Middle frontal gyrus (tissue), 1 donor: ENCODE results near the gene LRIG1.

Experiments used
- DNase-seq: peaks from one replicate; pipeline ENCODE4 v3.0.0-alpha.2; 2015; ENCODE audit warnings: low spot score; ENCODE audit errors: extremely low spot score

Gene LRIG1

GRCh38 chr3:66506154-66506553 is 5.3 kb upstream of the LRIG1 start:
- DNase-seq, result no peak

DNA sequence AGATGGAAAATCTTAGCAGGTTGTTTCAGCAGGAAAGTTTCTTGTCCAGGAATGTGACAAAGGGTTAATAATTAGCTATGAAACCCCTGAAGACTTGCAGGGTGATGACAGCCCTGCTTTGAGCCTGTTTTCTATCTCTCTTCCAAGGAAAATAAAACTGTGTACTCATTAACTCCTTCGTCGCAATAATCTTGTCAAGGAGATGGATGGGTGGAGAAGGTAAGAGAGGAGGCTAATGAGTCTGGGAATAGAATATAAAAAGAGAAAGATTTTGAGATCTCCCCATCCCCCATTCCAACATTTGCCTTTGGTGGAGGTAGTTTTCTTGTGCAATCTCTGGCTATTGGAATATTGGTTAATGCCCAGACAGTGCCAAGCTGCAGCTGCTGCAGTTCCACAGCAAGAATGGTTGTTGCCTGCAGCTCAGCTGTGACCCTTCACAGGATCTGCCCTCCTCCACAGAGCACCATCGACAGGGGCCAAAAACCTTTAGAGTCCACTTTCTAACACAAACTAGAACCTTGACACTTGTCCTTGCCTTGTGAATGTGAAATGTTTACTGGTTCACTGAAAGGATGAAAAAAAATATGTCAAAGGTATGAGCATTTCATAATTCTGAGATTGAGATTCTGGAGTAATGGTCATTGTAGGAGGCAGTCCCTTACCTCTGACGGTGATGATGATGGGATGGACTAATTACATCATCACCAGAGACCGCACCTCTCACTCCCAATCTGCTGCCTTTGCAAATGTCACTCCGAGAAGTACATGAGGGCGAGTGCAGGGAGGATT is 4.2 kb upstream of the LRIG1 start:
- no peak for DNase-seq

DNA sequence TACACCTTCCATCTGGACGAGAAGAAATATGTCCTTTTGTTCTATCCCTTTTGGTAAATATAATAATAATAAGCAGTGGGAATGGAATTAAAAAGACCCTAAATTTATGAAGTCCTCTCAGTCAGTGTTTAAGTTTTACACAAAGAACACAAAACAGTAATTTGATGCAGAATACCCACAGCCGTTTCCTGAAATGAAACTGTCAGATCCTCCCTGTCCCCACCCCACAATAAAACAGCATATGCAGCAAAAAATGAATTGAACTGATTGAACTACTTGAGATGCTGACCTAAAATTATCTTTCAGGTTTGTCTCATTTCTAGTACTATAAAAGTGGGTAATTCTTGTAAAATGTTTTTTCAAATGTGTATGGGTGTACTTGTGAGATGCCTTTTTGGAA is 2.2 kb upstream of the LRIG1 start:
- no peak for DNase-seq

DNA sequence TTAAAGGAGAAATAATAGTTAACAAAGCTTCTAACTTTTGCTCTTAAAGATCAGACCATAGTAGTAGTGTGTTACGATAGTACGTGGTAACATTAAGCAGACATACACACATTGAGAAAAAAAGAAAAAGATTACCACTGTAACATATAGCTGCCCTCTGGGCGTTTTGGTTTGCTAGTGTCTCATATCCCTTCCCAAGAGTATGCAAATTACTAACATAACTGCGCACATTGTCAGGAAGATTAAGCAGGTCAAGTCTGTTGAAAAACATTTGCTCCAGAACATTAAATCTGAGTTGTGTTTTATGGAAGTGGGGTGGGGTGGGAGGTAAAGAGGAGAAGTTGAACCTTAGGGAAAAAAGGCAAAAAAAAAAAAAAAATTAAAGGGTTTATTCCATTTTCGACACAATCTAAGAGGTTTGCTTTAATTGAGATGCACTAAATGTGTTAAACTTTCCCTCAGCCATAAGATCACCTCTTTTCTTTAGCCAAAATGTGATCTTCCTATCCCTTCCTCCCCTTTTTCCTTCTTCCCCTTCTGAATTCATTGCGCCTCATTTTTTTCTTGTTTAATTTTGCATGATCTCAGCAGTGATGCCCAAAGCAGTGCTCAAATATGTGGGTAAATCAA is 1.5 kb upstream of the LRIG1 start:
- DNase-seq, result no peak

DNA sequence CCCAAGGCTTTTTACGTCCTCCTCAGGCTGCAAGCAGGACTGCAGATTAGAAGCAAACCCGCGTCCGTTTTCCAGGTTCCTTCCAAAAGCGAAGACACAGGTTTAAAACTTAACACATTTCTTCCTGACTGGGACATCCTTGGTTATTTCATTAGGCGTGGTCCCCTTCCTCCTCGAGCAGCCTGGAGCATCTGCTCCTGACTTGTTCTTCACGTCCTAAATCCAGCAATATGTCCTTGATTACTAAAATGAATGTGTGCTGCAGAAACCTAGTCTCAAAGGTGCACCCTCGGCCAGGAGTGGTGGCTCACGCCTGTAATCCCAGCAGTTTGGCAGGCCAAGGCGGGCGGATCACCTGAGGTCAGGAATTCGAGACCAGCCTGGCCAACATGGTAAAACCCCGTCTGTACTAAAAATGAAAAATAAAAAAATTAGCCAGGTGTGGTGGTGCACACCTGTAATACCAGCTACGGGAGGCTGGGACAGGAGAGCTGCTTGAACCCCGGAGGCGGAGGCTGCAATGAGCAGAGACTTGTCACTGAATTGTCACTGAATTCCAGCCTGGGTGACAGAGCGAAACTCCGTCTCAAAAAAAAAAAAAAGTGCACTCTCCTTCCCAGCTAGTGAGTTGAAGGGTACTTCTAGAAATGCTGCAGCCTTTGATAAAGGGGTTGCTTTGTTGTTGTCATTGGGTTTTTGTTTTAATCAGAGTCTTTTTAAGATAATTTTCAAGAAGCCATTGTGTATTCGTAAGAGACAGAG is 842 bp upstream of the LRIG1 start:
- no peak for DNase-seq

- DNase-seq, result no peak
Observed at GRCh38 chr3:66499881-66500575, 794 bp downstream of the LRIG1 start.

DNA sequence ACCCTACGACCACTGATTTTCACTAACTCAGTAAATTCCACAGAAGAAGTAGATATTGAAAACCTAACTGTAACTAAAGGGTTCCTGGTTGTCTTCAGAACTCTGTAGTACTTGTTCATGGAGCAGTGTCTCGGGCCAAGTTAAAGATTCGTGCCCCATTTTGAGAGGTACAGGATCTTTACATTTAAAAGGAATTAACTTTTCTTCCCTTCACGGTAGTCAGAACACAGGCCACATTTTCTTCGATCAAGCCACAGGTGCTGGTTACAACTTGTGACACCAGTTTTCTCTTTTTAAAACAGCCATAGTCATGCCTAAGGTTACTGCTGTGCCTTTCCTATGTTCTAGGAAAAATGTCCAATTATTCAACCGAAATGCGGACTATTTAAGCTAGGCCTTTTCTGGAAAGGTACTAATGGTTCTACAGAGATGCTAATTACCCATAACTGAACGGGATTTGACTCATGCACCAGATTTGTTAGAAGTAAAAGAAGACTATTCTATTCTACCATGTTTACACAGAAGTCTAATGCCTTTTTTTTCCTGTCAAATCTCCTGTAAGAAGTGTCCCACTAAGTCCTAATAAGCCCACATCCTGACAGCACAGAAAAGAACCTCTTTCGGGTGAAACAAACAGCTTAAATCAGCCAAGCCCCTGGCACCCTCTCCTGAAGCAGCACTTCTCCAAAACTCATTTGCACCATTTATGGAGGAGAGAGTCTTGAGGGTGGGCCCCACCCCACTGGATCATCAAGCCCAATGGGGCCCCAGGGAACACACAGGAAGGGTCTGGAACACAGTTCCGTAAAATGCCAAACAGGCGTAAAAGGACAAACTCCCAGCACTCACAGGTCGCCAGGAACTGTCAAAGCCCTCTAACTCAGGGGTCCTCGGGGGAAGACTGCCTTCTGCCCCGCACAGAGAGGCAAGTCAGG is 1.9 kb downstream of the LRIG1 start:
- DNase-seq, result no peak

DNA sequence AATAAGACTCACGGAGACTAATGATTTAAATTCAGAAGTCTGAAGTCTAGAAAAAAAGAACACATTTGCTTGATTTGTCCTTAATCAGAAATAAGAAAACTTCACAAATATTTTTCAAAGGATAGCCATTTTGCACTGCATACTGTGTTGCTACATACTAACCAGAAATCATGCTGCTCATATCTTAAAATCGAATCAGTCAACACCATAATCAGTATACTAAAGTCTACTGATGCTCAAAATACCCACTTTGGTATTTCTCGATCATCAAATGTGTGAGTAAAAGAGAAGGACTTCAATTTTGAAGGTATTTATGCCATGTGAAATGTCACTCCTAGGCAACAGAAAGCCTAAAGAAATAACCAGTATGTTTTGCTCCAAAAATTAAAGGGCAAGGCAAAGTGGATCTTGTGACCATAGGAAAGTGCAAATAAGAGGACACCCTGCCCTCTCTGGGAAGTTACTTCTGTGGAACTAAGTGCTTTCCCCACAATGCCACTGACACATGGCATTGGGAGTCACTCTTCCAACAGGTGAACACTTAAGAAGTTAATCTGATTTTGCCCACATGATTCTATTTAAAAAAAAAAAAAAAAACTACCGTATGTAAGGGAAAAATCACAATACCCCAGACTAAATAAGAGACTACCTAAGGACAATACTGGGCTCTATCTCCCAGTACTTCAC is 2.7 kb downstream of the LRIG1 start:
- DNase-seq, result no peak

- DNase-seq, result no peak
Observed at GRCh38 chr3:66497288-66497984, 3.4 kb downstream of the LRIG1 start.

DNA sequence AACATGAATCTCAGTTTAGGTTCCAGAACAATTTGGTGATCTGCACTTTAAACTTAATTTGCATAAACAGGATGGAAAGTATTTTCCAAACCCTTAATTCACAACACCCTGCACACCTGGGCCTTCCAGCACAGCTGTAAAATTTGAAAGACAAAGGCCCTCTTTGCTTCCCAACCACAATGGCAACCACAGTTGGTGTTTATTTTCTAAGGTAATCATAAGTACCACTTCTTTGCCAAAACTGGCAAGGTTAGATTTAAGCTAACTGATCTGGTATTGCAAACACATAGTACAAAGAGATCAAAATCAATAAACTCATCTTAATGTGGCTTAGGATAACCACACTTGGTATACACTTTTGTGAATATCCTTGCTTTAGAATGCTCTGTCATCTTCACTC is 4.1 kb downstream of the LRIG1 start:
- no peak for DNase-seq

GRCh38 chr3:66496301-66496700 is 4.5 kb downstream of the LRIG1 start:
- no peak for DNase-seq

GRCh38 chr3:66495668-66496045 is 5.2 kb downstream of the LRIG1 start:
- DNase-seq, result no peak

DNA sequence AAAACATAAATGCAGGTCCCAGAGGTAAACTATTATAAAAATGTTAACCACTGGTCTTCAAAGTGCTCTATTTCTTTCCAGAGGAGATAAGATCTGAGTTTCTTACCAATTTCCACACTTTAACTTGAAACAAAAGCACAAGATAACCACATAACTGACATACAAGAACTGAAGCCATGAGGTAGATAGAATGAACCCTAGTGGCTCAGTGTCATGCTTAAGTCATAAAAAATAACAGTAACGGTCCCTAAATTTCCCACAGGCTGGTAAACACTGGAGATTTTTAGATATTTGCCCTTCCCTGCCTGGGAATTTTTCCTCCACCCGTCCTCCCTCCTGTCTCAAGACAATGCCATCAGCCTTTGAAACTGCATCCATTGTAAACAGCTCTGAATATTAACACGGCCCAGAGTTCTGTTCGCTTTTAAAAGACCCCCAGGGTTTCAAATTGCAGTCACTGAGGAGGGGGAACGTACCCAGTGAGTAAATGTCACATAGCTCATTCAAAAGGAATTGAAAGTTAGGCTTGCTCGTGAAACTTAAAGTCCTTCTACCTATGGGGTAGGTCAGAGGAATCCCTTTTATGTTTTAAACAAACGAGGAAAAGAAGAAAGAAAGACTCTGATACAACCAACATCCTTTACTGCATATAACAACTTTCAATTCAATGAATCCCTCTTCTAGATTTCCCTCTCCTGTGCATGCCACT is 5.7 kb downstream of the LRIG1 start:
- no peak for DNase-seq

- DNase-seq, result no peak
Observed at GRCh38 chr3:66493458-66494099, 7.2 kb downstream of the LRIG1 start.

DNA sequence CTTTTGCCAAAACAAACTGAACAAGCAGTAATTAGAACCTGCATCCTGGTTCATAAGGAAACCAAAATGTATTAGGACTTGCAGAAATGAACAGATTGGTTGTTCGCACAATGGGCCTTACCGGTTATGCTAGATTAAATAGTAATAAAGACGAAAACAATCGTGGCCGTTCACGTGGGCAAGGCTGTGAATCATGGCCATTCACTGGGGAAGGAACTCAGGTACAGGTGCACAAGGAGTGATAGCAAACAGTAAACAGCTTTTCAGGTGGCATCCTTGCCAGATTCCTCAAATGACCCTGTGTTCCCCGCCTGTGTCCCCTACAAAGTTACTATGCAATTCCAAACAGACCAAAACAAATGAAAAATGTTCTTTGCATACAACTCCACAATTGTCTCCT is 8.2 kb downstream of the LRIG1 start:
- no peak for DNase-seq

DNA sequence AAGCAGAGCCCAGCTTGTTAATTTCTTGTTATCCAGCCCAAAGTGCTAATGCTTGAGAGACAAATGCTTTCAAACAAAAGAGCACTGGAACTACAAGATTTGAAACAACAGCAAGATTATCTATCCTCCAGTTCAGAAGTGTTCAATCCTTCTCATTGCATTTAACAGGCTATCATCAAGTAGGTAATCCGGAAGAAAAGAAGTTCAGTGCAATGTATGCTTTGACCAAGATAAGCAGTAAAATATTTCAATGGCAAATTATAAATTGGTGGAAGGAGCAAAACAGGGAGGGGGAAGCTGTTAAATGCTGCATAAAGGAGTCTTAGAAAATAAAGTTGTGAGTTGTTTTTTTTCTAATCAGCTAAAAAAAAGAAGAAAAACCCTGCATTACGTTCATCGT is 8.8 kb downstream of the LRIG1 start:
- no peak for DNase-seq

DNA sequence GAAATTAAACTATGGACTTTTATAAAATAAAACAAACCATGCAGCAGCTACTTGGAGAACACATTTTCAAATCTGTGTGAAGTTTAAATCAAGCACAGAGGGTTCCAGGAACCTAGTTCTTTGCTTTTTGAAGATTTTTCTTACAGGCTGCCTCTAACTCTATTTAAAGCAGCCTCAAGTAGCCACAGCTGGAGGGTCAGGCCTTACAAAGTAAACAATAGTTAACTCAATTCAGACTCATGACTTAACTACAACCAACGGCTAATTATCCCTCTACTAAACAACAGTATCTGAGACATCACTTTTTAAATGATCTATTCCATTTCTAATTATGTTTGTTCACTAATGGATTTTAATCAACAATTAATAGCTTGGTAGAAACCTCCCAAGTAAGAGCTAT is 9.8 kb downstream of the LRIG1 start:
- no peak for DNase-seq

DNA sequence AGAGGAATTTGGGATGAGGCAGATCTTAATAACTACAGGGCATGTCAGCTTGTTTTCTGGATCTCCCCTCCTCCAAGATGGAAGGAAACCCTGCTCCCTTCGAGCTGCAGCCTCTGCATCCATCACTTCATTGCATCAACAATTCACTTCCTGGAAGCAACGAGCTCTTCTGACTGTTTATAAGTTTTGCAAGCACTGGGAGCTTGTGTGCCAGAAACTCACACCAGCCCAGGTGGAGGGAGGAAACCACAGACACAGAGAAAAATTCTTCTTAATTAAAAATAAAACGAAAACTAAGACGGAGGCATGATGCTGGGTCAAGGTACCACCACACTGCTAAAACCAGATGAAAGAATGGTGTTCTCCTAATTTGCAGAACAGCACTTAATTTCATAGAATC is 10.6 kb downstream of the LRIG1 start:
- no peak for DNase-seq
